GM12878 (cell line): Measurements from ENCODE around the gene ARMC3. TPM values are rescaled to one million over a fixed set of nuclear protein-coding genes. Genes with fewer than 3 reads are reported as not detected.

Experiments
- ATAC-seq: fragments of 200-7000 bp; cut with Tn5 transposase; 3 replicates; pipeline ENCODE4 v1.9.1; 2020; ENCODE audit warnings: mild to moderate bottlenecking, moderate library complexity
- BruUV-seq: library from RNA; stranded (reverse); fragments of 400-500 nt; replicated peaks from 2 replicates; lab custom pipeline; 2021; lab: Mats Ljungman, UMichigan
- CTCF ChIA-PET: fragments of 300-600 bp; sonication (Branson Sonifier 250); formaldehyde crosslinking; extraction: SDS; loops from one replicate; lab custom pipeline; 2021; ENCODE audit warnings: inconsistent platforms; lab: Yijun Ruan, JAX
- POLR2A ChIA-PET: fragments of 350-600 bp; formaldehyde crosslinking; extraction: SDS; loops from one replicate; lab custom pipeline; 2021; ENCODE audit warnings: inconsistent platforms; lab: Charles Lee
- RAD21 ChIA-PET: fragments of 300-600 bp; sonication (Branson Sonifier 250); formaldehyde crosslinking; loops from one replicate; lab custom pipeline; 2023; ENCODE audit warnings: antibody characterized with exemption; ENCODE audit not compliant: unreplicated experiment; lab: Charles Lee
- SMC1A ChIA-PET: fragments of 300-600 bp; sonication (Branson Sonifier 250); formaldehyde crosslinking; loops from one replicate; lab custom pipeline; 2023; ENCODE audit not compliant: unreplicated experiment, uncharacterized antibody; lab: Charles Lee
- DNase-seq: peaks from one replicate; pipeline ENCODE4 v3.0.0-alpha.2; 2011; ENCODE audit warnings: low read depth, low spot score
- FAIRE-seq: peaks from 3 replicates; lab custom pipeline; 2011; peaks lifted over from hg19 to GRCh38; lab: Jason Lieb, UNC
- H2AFZ ChIP-seq: 2 replicates; pipeline ENCODE4 v1.6.0; 2011; ENCODE audit warnings: low read depth, low read length, control low read depth; ENCODE audit not compliant: control insufficient read depth
- H3K27ac ChIP-seq: 2 replicates; pipeline ENCODE4 v1.5.1; 2011; ENCODE audit warnings: control low read depth; ENCODE audit not compliant: control insufficient read depth, insufficient read depth
- H3K27me3 ChIP-seq, 2 experiments: replicated peaks in 1 of 2; 2 replicates each; pipeline versions ENCODE4 v1.6.0 to v1.6.1; 2011; ENCODE audit warnings: low read length in 1 of 2; ENCODE audit not compliant: control insufficient read depth in 2 of 2, insufficient read depth in 2 of 2
- H3K36me3 ChIP-seq, 2 experiments: 2 replicates each; pipeline ENCODE4 v1.5.1; 2011; ENCODE audit warnings: low read length in 1 of 2; ENCODE audit not compliant: control insufficient read depth in 2 of 2, insufficient read depth in 2 of 2
- H3K4me1 ChIP-seq: 2 replicates; pipeline ENCODE4 v1.6.1; 2011; ENCODE audit warnings: mild to moderate bottlenecking, low read length, moderate library complexity, mixed read lengths; ENCODE audit not compliant: control insufficient read depth, insufficient read depth
- H3K4me2 ChIP-seq: 2 replicates; pipeline ENCODE4 v1.6.0; 2011; ENCODE audit warnings: control low read depth; ENCODE audit not compliant: control insufficient read depth, insufficient read depth
- H3K4me3 ChIP-seq: fragments of 200-600 bp; sonication (generic); 2 replicates; pipeline ENCODE4 v1.5.1; 2016
- H3K79me2 ChIP-seq: 2 replicates; pipeline ENCODE4 v1.6.0; 2011; ENCODE audit warnings: low read length; ENCODE audit not compliant: control insufficient read depth, insufficient read depth
- H3K9ac ChIP-seq: 2 replicates; pipeline ENCODE4 v1.8.0; 2011; ENCODE audit warnings: low read length, control low read depth, mixed read lengths; ENCODE audit not compliant: control insufficient read depth, insufficient read depth
- H3K9me3 ChIP-seq: replicated peaks from 3 replicates; pipeline ENCODE4 v1.5.1; 2011; ENCODE audit warnings: mild to moderate bottlenecking, low read length; ENCODE audit not compliant: control insufficient read depth, insufficient read depth
- H4K20me1 ChIP-seq: 2 replicates; pipeline ENCODE4 v1.6.0; 2011; ENCODE audit not compliant: control insufficient read depth, insufficient read depth
- CHD1 ChIP-seq: IDR thresholded peaks from 2 replicates; pipeline ENCODE4 v1.6.1; 2012; ENCODE audit warnings: low read depth, low read length, improper control_type of control experiment
- FOS ChIP-seq: IDR thresholded peaks from 3 replicates; pipeline ENCODE4 v1.6.1; 2011; ENCODE audit warnings: borderline replicate concordance; ENCODE audit not compliant: insufficient read length; ENCODE audit errors: extremely low read depth
- IKZF2 ChIP-seq, 2 experiments: fragments of 450-650 bp; IDR thresholded peaks; 2 replicates each; pipeline ENCODE4 v1.6.1; 2017; ENCODE audit warnings: mild to moderate bottlenecking in 2 of 2, moderate library complexity in 2 of 2
- MYC ChIP-seq: IDR thresholded peaks from 2 replicates; pipeline ENCODE4 v1.6.1; 2011; ENCODE audit warnings: mild to moderate bottlenecking, low read length, moderate library complexity, inconsistent platforms; ENCODE audit not compliant: insufficient read depth, insufficient replicate concordance, insufficient read length, severe bottlenecking
- POLR2A ChIP-seq: IDR thresholded peaks from 2 replicates; pipeline ENCODE4 v1.6.1; 2011; ENCODE audit warnings: low read depth, mild to moderate bottlenecking, low read length
- WGBS: methylation state at CpG from one replicate; pipeline ENCODE4 v1.1.6; 2016; ENCODE audit warnings: low lambda C conversion rate; ENCODE audit not compliant: insufficient replicate concordance, insufficient coverage; ENCODE audit errors: missing lambda C conversion rate; 5-methylcytosine and 5-hydroxymethylcytosine counted together
- in situ Hi-C: fragments of 300-500 bp; cut with MboI; formaldehyde crosslinking; loops from 9 replicates; pipeline ENCODE4 v1.14.3; 2018; ENCODE audit warnings: mixed read lengths
- intact Hi-C: fragments of 100-400 bp; cut with micrococcal nuclease; formaldehyde crosslinking; loops from one replicate; pipeline ENCODE4 v1.14.2; 2022; ENCODE audit not compliant: unreplicated experiment
- polyA plus RNA-seq, 11 experiments: library from polyadenylated mRNA; depleted of rRNA in 4 of 11; unstranded in 6 of 11; stranded (reverse) in 5 of 11; fragments of >200 nt; fragmentation: Nextera tagmentation in 4 of 11; fragmentation: Illumina TruSeq in 1 of 11; extraction: Ambion mirVana in 4 of 11; extraction: Trizol in 1 of 11; gene quantifications; 1 replicate in 1 of 11; 2 replicates in 10 of 11; pipeline versions ENCODE4 v1.2.1 to v1.2.3, GENCODE V29; 2011 to 2016; ENCODE audit warnings: inconsistent platforms in 2 of 11, missing spikeins in 2 of 11, low read depth in 1 of 11
- total RNA-seq, 4 experiments: library from RNA; depleted of rRNA in 3 of 4; stranded (reverse); fragments of >200 nt in 3 of 4; fragmentation: Illumina TruSeq in 1 of 4; extraction: Trizol in 1 of 4; gene quantifications; 2 replicates each; pipeline versions ENCODE4 v1.2.1 to v1.2.3, GENCODE V29; 2013 to 2021
- TF ChIP-seq, protein P1 (sequence below): fragments of 150-350 bp; IDR thresholded peaks from 2 replicates; pipeline ENCODE4 v1.6.1; 2016; ENCODE audit warnings: low read depth, low read length
- TF ChIP-seq, protein P2 (sequence below): fragments of 450-650 bp; IDR thresholded peaks from 2 replicates; pipeline ENCODE4 v1.6.1; 2017; ENCODE audit warnings: mild to moderate bottlenecking, low read depth, inconsistent platforms; ENCODE audit not compliant: poor library complexity, severe bottlenecking

ARMC3 gene
- total and polyA plus RNA-seq, 10 of the 15 experiments (the other 5 are each of a cell fraction or from before 2014, with no cell fraction given): 0.01 to 0.06 TPM; not detected in 8

DNA sequence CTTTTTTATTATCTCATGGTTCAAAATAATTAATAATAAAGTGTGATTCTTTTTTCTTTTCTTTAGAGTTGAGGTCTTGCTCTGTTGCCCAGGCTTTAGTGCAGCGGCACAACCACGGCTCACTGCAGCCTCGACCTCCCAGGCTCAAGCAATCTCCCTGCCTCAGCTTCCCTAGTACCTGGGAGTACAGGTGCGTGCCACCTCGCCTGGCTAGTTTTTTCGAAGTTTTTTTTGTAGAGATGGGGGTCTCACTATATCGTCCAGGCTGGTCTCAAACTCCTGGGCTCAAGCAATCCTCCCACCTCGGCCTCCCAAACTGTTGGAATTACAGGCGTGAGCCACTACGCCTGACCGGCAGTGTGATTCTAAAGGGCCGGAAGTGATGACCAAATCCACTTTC, 139.5 kb downstream of the ARMC3 start:
- BruUV-seq: no TSS peak
- WGBS: 66% methylated on average over 12 of the region's 12 CpGs
- Histone ChIP-seq H3K4me3 (no peak overlapping the region), H3K27me3 (no peaks in the 10 kb centered on the region), H3K9me3 (no peaks in the 10 kb centered on the region), H3K4me2 (no peak overlapping the region), H2AFZ (no peak overlapping the region), H3K79me2 (no peaks in the 10 kb centered on the region), H3K4me1 (peaks cover 28% of the 10 kb centered on the region), H3K27ac (no peak overlapping the region), H3K9ac (no peak overlapping the region), H3K36me3 (no peaks in the 10 kb centered on the region), H4K20me1 (no peaks in the 10 kb centered on the region)
- ChIA-PET POLR2A (no interaction called here), CTCF (no interaction called here), SMC1A (no interaction called here), RAD21 (no interaction called here)
- intact Hi-C loops (loop anchor here (5.0 to 10.0 kb wide), 2 partner anchors 493 to 815 kb away; no protein-coding TSS in a partner anchor), in situ Hi-C loops (no loop called here)
- ATAC-seq: no peak
- no peak for FAIRE-seq
- no peak for DNase-seq
- no peak for TF ChIP-seq FOS
- TF ChIP-seq, protein P1, sequence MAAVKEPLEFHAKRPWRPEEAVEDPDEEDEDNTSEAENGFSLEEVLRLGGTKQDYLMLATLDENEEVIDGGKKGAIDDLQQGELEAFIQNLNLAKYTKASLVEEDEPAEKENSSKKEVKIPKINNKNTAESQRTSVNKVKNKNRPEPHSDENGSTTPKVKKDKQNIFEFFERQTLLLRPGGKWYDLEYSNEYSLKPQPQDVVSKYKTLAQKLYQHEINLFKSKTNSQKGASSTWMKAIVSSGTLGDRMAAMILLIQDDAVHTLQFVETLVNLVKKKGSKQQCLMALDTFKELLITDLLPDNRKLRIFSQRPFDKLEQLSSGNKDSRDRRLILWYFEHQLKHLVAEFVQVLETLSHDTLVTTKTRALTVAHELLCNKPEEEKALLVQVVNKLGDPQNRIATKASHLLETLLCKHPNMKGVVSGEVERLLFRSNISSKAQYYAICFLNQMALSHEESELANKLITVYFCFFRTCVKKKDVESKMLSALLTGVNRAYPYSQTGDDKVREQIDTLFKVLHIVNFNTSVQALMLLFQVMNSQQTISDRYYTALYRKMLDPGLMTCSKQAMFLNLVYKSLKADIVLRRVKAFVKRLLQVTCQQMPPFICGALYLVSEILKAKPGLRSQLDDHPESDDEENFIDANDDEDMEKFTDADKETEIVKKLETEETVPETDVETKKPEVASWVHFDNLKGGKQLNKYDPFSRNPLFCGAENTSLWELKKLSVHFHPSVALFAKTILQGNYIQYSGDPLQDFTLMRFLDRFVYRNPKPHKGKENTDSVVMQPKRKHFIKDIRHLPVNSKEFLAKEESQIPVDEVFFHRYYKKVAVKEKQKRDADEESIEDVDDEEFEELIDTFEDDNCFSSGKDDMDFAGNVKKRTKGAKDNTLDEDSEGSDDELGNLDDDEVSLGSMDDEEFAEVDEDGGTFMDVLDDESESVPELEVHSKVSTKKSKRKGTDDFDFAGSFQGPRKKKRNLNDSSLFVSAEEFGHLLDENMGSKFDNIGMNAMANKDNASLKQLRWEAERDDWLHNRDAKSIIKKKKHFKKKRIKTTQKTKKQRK: no peak
- no peak for TF ChIP-seq MYC
- TF ChIP-seq, protein P2, sequence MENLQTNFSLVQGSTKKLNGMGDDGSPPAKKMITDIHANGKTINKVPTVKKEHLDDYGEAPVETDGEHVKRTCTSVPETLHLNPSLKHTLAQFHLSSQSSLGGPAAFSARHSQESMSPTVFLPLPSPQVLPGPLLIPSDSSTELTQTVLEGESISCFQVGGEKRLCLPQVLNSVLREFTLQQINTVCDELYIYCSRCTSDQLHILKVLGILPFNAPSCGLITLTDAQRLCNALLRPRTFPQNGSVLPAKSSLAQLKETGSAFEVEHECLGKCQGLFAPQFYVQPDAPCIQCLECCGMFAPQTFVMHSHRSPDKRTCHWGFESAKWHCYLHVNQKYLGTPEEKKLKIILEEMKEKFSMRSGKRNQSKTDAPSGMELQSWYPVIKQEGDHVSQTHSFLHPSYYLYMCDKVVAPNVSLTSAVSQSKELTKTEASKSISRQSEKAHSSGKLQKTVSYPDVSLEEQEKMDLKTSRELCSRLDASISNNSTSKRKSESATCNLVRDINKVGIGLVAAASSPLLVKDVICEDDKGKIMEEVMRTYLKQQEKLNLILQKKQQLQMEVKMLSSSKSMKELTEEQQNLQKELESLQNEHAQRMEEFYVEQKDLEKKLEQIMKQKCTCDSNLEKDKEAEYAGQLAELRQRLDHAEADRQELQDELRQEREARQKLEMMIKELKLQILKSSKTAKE: no peak
- no peak for TF ChIP-seq CHD1
- TF ChIP-seq IKZF2 (IDR thresholded peaks at IDR 0.05): no peak
- TF ChIP-seq POLR2A: no peak
